GM12891 (cell line): Measurements from ENCODE around the gene CPO.
"Not testable (repeated sequence)": the region's sequence is repeated elsewhere in the genome, so short reads cannot be mapped to it uniquely, and the experiment has no call there.

Experiments
- DNase-seq: peaks from one replicate; pipeline ENCODE4 v3.0.0; 2011; ENCODE audit warnings: low spot score; ENCODE audit not compliant: insufficient read length
- FAIRE-seq: peaks from 2 replicates; lab custom pipeline; 2011; peaks lifted over from hg19 to GRCh38; lab: Jason Lieb, UNC
- PAX5 ChIP-seq: IDR thresholded peaks from 2 replicates; pipeline ENCODE4 v1.6.1; 2011; ENCODE audit warnings: low read length, moderate library complexity, mild to moderate bottlenecking; ENCODE audit not compliant: insufficient read depth, severe bottlenecking
- POLR2A ChIP-seq: IDR thresholded peaks from 2 replicates; pipeline ENCODE4 v1.6.1; 2011; ENCODE audit warnings: low read depth, low read length, control low read depth
- POLR2AphosphoS5 ChIP-seq: IDR thresholded peaks from 2 replicates; pipeline ENCODE4 v1.6.1; 2011; ENCODE audit warnings: low read depth, low read length, control low read depth
- POU2F2 ChIP-seq: IDR thresholded peaks from 2 replicates; pipeline ENCODE4 v1.6.1; 2011; ENCODE audit warnings: low read depth, mild to moderate bottlenecking, control low read depth, low read length, moderate library complexity
- SPI1 ChIP-seq: IDR thresholded peaks from 2 replicates; pipeline ENCODE4 v1.6.1; 2011; ENCODE audit warnings: low read depth, low read length, control low read depth
- TAF1 ChIP-seq: IDR thresholded peaks from 2 replicates; pipeline ENCODE4 v1.6.1; 2011; ENCODE audit warnings: low read depth, low read length, control low read depth

The CPO gene

DNA sequence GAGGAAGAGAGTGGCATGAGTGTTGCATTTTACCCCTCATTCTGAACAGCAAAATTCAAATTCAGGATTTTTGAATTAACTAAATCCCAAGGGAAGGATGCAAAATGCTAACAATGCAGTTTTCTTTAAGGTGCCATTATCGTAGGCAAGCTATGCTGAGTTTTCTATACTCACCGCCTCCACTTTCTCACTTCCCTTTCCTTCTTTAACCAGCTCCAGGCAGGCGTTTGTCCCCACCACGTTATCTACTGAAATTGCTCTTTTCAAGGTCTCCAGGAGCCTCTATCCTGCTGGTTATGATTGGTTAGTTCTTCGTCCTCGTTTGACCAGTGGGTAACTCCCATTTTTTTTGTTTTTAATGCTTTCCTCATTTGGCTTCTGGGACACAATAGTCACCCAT, 1.8 kb upstream of the CPO start:
- FAIRE-seq (peak; percentile 72), DNase-seq (no peak)
- TF ChIP-seq POLR2AphosphoS5 (no peak), SPI1 (peak; percentile 99)

DNA sequence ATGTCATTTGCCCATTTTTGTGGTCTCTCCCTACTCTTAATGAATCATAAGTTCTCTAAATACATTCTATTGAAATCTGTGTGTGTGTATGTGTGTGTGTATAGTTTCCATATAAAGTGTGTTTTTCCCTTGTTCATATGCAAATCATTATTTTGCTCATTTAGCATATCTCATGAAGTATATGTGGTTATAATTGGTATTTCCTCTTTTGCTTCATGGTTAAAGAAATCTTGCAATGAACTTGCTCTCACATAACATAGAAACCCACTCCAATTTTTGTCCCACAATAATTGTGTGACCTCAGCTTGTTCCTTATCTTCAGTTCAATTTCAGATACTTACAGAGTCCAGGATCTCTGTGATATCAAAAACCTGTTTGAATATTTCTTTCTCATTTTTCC, 1.2 kb downstream of the CPO start:
- no peak for DNase-seq
- FAIRE-seq: no peak
- TF ChIP-seq SPI1 (no peak), POLR2AphosphoS5 (no peak), TAF1 (no peak), POU2F2 (no peak), PAX5 (no peak), POLR2A (no peak)

DNA sequence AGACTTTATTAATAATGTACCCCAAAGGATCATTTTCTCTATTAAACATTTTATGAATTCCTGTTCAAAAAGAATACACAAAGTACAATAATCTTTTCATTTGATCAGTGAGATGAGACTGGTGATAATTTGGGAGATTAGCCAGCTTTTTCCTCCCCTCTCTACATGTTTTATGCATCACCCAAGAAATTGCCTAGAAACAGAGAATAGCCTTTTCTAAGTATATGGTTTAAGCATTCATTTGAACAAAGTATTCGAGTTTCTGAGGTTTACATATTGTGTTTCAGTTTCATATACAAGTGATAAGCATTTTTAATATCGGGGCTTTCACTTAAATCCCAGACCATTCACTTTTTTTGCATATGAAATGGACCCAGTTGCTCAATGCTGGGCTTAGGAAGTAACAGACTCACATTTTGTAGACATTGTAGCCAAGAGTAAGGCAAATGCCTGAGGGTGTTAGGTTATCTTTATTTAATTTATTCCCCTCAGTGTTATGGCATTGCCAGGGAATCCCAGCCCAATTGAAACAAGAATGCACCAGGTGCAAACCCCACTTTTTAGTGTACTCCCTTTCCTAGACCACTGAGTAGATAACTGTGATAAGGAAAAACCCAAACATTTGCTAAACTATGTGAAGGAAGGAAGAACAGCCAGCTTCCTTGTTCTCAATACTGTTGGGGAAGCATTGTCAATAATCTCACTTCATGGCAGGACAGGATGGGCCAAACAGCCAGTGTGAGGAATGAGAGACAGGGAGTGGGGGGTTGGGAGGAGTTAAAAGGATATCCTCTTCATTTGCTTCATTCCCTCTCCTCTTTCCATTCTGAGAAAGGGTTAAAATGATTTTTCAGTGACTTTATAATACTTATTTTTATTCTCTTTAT, 3.5 kb downstream of the CPO start:
- TF ChIP-seq POLR2A: no peak
- no peak for TF ChIP-seq SPI1
- no peak for TF ChIP-seq POLR2AphosphoS5
- TF ChIP-seq TAF1: no peak
- TF ChIP-seq POU2F2: no peak
- TF ChIP-seq PAX5: no peak
- DNase-seq (no peak), FAIRE-seq (no peak)

DNA sequence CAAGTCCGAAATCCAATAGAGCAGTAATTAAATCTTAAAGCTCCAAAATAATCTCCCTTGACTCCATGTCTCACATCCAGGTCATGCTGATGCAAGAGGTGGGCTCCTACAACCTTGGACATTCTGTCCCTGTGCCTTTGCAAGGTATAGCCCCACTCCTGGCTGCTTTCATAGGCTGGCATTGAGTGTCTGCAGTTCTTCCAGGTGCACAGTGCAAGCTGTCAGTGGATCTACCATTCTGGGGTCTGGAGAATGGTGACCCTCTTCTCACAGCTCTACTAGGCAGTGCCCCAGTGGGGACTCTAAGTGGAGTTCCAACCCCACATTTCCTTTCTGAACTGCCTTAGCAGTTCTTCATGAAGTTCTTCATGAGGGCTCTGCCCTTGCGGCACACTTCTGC, 14.1 kb downstream of the CPO start:
- not testable (repeated sequence) for FAIRE-seq, DNase-seq

DNA sequence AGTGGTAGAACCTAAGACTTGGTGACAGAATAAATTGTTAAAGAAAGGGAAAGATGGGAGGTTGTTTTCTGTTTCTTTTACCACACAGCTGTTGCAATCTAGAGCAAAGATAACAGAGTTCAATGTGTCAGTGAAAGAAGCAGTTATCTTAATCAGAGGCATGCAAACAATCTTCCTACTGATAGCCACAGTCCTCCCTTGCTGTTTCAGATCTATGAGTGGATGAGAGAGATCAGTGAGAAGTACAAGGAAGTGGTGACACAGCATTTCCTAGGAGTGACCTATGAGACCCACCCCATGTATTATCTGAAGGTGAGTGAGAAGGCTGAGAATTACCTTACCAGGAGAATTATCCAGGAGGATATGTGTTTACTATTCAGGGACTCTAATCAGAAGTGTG, 15.9 kb downstream of the CPO start:
- FAIRE-seq (no peak), DNase-seq (no peak)
- no peak for TF ChIP-seq POU2F2

DNA sequence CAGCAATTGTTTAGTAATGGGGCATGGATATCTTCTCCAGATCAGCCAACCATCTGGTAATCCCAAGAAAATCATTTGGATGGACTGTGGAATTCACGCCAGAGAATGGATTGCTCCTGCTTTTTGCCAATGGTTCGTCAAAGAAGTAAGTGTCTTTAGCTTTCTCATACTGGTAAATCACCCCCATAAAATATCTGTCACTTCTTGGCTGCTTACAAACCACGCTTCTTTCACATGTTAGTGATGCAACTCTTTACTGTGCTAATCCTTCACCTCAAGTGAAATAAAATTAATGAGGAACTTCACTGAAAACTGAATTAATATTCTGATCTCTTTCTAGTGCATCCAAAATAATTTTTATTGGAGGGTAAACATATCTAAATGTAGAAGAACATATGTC, 18.9 kb downstream of the CPO start:
- FAIRE-seq (no peak), DNase-seq (no peak)
- TF ChIP-seq PAX5: no peak
- TF ChIP-seq TAF1: no peak
- TF ChIP-seq POLR2AphosphoS5: no peak
- no peak for TF ChIP-seq POU2F2
- no peak for TF ChIP-seq POLR2A
- TF ChIP-seq SPI1: no peak

DNA sequence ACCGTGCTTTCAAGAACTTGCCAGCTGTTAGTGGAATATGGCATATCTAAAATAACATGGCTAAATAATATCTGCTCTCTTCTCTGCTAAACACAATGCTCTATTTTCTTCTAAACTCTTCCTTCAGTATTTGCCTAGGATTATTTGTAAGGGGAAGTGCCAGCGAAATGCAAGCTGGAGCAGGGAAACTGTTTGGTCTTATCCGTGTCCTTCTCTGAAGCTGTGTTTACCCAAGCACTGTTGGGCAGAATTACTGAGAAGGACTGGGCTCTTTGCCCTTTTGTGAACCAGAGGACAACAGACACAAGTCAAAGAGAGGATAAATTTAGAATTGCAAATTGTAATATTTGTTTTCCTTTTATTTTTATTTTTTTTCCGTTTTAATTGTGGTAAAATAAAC, 23.6 kb downstream of the CPO start:
- TF ChIP-seq PAX5 (no peak), TAF1 (no peak)
- FAIRE-seq: no peak
- no peak for DNase-seq

DNA sequence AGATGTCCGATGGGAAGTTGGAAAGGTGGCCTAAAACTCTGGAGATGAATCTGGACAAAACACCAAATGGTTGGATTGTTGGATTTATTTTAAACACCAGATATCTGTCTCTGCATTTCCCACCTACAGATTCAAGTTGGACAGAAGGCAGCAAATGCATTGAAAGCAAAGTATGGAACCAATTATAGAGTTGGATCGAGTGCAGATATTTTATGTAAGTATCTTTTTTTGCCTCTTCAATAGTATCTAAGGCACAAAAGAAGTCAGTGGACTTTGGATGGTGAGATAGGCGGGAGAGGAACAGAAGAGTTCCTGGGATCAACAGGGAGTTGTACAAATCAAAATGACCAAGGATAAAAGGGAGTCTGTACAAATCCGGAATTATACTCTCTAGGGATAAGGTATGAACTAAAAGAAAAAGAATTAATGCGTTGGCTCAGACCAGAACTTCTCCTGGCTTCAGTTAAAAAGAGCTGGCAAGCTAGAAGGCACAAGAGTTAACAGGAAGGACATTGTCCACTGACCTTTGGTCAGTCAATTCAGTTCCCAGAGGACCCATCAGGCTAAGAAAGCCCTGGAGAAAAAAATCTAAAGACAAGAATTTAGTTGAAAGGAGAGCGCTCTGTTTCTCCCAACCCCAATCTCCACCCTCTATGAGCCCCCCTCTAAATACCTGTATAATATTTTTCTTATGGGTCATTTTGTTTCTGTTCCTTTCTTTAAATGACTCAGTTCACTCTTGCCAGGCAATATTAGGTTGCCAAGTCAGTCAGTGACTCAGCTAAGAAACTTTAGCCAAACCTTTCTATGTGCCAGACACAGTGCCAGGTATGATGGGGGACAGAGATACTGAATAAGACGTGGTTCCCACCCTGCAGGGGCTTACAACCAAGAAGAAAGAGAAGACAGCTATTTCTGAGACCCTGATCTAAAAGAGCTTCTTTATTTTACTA, 29.1 kb downstream of the CPO start:
- no peak for FAIRE-seq
- TF ChIP-seq SPI1 (0 out of 2 replicates have a peak, but pooled peaks have one; percentile 20), PAX5 (no peak)
- DNase-seq: no peak

DNA sequence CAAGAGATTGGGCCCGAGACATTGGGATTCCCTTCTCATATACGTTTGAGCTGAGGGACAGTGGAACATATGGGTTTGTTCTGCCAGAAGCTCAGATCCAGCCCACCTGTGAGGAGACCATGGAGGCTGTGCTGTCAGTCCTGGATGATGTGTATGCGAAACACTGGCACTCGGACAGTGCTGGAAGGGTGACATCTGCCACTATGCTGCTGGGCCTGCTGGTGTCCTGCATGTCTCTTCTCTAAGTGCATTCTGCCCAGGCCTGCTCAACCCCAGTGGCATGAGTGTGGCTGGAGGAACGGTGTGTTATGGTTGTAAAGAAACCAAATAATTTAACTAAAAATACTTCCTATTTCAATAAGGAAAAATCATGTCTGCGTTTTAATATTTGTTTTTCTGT, 29.9 kb downstream of the CPO start:
- FAIRE-seq (no peak), DNase-seq (no peak)
- no peak for TF ChIP-seq POU2F2
- no peak for TF ChIP-seq POLR2A
- TF ChIP-seq TAF1: no peak
- TF ChIP-seq PAX5: no peak
- no peak for TF ChIP-seq SPI1
- TF ChIP-seq POLR2AphosphoS5: no peak

DNA sequence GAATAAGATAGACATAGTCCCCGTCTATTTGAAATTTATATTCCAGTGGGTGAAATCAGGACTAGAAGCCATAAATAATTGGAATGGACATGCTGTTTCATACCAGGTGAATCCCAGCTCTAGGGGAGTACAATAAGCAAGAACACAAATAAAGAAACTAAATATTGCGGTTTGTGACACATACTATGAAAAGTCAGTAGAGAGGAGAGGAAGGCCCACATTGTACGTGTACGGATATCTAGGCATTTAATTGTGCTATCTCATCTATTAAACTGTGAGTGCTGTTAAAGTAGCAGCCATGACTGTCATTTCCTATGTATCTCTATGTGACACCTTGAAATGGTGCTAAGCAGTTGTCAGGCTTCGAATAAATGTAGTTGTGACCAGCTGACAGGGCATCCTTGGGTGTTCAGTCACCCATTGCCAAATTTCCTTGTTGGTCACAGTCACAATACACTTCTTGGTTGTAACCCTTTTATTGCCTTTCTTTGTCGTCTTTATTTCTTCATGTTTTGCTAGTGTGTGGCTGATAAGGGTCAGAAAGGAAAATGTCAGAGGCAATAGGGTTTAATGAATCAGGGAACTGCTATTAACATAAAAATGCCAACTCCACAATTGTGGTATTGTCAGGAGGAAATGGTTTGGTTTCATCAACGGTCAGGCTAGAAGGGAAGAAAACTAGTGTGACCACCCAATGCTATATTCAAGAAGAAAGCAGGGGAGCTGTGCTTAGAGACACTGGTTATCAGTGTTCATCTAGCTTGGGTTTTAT, 31.5 kb downstream of the CPO start:
- FAIRE-seq (no peak), DNase-seq (no peak)
- TF ChIP-seq SPI1 (no peak), POU2F2 (no peak), PAX5 (no peak), POLR2A (no peak), TAF1 (no peak), POLR2AphosphoS5 (no peak)
